Myocyte (in vitro differentiated cells): ENCODE results near the gene TMEM190. TPM values are rescaled to one million over a fixed set of nuclear protein-coding genes. Genes with fewer than 3 reads are reported as not detected.
"Not testable (repeated sequence)": the region's sequence is repeated elsewhere in the genome, so short reads cannot be mapped to it uniquely, and the experiment has no call there.

ENCODE experiments used
- DNase-seq: peaks from one replicate; pipeline ENCODE4 v3.0.0-alpha.2; 2012; ENCODE audit warnings: low read depth
- total RNA-seq: library from RNA; depleted of rRNA; stranded (reverse); fragments of >200 nt; gene quantifications from 2 replicates; pipeline ENCODE4 v1.2.3, GENCODE V29; 2014

TMEM190 gene
- total RNA-seq, 1 donor from 2014 or later, result not detected

DNA sequence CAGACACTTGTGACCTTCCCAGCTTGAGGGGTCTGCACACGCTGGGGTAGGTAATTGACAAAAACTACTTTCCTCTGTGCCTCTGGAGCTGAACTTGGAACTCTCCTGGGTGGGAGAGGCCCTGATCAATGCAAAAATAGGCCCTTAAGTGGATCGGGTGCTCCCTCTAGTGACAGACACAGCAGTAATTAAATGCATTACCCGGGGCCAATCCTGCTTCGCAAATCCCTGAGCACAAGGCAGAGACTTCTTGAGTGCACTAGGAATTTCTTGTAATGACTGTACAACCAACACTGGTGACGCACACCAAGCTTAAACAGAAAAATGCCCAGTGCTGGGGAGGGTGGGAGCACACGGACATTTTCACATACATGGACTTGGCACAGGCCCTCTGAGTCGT, 41.6 kb downstream of the TMEM190 start:
- DNase-seq, result peak; percentile 77

DNA sequence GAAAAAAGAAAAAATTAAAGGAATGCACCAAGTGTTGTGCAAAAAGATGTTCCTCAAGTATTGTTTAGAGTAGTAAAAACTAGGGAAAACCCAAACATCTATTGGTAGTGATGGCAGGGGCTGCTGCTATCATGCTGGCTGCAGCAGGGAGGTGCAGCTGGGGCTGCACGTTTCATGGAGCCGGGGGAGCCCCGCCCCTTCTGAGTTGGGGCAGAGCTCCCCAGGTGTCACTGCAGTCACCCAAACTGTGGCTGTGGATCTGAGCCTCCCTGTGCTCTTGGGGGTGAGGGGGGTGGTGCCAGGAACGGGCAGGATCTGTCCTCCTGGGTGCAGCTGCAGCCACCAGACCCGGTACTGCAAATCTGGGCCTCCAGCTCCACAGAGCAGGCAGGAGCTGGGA, 42.5 kb downstream of the TMEM190 start:
- no peak for DNase-seq

DNA sequence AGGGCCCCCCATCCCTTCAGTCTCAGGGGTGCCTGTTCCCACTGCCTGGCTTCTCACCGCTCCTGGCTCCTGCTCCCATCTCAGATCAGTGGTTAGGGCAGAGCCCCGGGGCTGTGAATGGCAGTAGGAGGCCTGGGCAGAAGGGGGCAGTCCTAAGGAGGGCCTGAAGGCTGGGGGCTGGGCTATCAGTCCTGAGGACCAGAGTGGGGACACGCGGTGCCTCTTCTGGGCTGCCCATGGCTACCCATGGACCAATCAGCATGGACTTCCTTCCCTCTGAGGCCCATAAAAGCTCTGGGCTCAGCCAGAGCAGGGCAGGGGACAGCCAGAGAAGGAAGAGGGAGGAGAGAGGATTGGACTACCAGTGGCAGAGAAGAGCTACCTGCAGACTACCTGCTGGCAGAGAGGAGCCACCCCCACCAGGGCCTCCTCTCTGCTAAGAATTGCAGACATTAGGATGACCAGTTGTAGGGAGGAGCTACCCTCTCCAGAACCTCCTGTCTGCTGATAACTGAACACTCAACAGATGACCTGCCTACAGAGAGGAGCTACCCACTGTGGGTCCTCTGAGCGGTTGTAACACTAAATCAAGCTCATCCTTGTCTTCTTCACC, 43.1 kb downstream of the TMEM190 start:
- no peak for DNase-seq

DNA sequence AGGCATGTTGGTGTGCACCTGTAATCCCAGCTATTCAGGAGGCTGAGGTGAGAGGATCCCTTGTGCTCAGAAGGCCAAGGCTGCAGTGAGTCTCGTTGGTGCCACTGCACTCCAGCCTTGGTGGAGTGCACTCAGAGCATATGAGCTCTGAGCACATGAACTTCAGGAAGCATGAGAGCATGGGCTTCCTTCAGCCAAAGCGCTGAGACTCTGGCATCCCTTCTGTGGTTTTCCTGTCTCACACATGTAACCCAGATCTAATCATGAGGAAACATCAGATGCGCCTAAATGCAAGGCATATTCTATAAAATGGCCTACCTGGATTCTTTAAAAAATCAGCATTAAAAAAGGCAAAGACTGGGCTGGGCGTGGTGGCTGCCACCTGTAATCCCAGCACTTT, 44.7 kb downstream of the TMEM190 start:
- not testable (repeated sequence) for DNase-seq

DNA sequence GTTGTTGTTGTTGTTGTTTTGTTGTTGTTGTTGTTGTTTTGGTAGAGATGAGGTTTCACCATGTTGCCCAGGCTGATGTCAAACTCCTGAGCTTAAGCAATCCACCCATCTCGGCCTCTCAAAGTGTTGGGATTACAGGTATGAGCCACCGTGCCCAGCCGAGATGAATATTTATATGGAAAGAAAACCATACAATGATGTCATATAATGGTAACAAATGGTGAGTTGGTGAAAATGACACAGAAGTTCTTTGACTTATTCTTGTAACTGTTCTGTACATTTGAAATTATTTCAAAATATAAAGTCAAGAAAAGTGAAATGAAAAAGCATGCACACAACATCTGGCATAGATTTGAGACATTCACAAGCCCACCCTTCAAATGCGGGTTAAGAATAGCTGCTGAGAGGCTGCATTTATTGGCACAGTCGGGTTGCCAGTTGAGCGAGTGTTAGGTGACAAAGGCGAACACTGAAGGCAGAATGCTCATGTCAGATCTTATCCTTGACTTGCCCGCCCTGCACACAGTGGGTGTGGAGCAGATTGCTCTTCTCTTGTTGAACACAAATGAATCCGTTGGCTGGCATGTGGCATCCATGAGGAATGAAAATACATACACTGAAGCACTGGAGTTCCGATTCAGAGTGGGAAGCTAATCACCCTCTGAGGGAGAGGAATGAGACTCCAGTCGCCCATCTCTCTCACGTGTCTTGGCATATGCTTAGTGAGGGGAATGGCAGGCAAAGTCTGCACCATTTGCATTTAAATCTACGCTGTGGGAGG, 46.8 kb downstream of the TMEM190 start:
- DNase-seq, result no peak

DNA sequence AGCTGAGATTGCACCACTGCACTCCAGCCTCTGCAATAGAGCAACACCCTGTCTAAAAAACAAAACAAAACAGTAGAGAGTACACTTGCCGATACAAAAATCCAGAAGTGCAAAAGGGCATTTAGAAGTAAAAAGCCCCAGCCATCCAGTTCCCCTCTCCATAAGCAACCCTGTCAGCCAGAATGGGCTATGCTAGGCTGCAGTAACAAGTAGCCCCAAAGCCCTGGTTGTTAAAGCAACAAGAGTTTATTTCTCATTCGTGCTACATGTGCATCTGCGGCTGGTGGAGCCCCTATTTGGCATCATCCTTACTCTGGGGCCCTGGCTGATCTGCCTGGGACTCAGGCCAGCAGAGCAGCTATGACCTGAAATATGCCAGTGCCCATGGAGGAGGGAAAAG, 47.9 kb downstream of the TMEM190 start:
- DNase-seq, result no peak

DNA sequence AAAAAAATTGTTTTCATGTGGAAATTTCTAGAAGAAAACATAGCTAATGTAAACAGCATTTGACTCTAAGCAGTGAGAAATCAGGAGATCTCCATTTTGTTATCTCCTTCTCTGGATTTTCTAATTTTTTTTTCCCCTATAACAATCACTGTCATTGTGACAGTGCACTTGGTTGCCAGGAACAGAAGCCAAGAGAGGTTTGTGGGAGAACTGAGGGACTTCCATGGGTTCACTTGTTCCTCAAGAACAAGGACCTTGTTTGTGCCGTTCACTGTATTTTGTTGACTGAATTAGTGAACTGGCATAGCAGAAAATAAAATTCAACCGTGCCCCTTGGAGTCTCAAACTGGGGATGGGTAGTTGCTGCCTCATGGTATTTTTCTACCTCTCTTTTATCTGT, 49.4 kb downstream of the TMEM190 start:
- DNase-seq, result no peak

Other genes starting within 250 kb of the TMEM190 start
- gene TNNT1, start 227.6 kb upstream of the TMEM190 start, total RNA-seq, result 4,534 and 4,610 TPM in 2 replicates
- 1.5 and 1.7 TPM in 2 replicates for gene TNNI3, start 219.1 kb upstream of the TMEM190 start, total RNA-seq
- 0.94 and 1.4 TPM in 2 replicates for gene DNAAF3, start 210.2 kb upstream of the TMEM190 start, total RNA-seq
- 1.4 TPM in 1 of 2 replicates, not detected in the other for gene SYT5, start 196.5 kb upstream of the TMEM190 start, total RNA-seq
- 0.05 and 0.31 TPM in 2 replicates for gene PTPRH, start 167.3 kb upstream of the TMEM190 start, total RNA-seq
- 0.73 and 0.83 TPM in 2 replicates for gene TMEM86B, start 148.1 kb upstream of the TMEM190 start, total RNA-seq
- gene PPP6R1, start 117.8 kb upstream of the TMEM190 start, total RNA-seq, result 64.6 and 68.0 TPM in 2 replicates
- 37.1 and 39.3 TPM in 2 replicates for gene HSPBP1, start 96.7 kb upstream of the TMEM190 start, total RNA-seq
- 5.5 and 12.2 TPM in 2 replicates for gene BRSK1, start 92.8 kb upstream of the TMEM190 start, total RNA-seq
- not detected in 2 replicates for gene TMEM150B, start 51.5 kb upstream of the TMEM190 start, total RNA-seq
- gene KMT5C, start 37.0 kb upstream of the TMEM190 start, total RNA-seq, result 17.3 and 28.9 TPM in 2 replicates
- gene COX6B2, start 22.1 kb upstream of the TMEM190 start, total RNA-seq, result 0.24 TPM in 1 of 2 replicates, not detected in the other
- not detected in 2 replicates for gene GARIN5B, start 13.6 kb upstream of the TMEM190 start, total RNA-seq
- 0.19 and 0.83 TPM in 2 replicates for gene IL11, start 6.4 kb upstream of the TMEM190 start, total RNA-seq
- not detected in 2 replicates for gene TMEM238, start 7.5 kb downstream of the TMEM190 start, total RNA-seq
- gene RPL28, start 9.1 kb downstream of the TMEM190 start, total RNA-seq, result 321 and 447 TPM in 2 replicates
- 39.8 and 54.9 TPM in 2 replicates for gene UBE2S, start 31.0 kb downstream of the TMEM190 start, total RNA-seq
- not detected in 2 replicates for gene SHISA7, start 66.5 kb downstream of the TMEM190 start, total RNA-seq
- 152 and 196 TPM in 2 replicates for gene ISOC2, start 84.8 kb downstream of the TMEM190 start, total RNA-seq
- not detected in 2 replicates for gene C19orf85, start 87.9 kb downstream of the TMEM190 start, total RNA-seq
- 7.1 and 12.3 TPM in 2 replicates for gene ZNF628, start 99.8 kb downstream of the TMEM190 start, total RNA-seq
- gene NAT14, start 108.4 kb downstream of the TMEM190 start, total RNA-seq, result 24.7 and 26.4 TPM in 2 replicates
- gene SSC5D, start 111.6 kb downstream of the TMEM190 start, total RNA-seq, result 1.2 and 2.1 TPM in 2 replicates
- gene SBK2, start 160.3 kb downstream of the TMEM190 start, total RNA-seq, result 39.9 and 84.5 TPM in 2 replicates
- gene SBK3, start 168.7 kb downstream of the TMEM190 start, total RNA-seq, result 1.4 and 5.1 TPM in 2 replicates
- gene ZNF579, start 204.0 kb downstream of the TMEM190 start, total RNA-seq, result 13.1 and 13.3 TPM in 2 replicates
- 5.3 and 9.1 TPM in 2 replicates for gene FIZ1, start 222.7 kb downstream of the TMEM190 start, total RNA-seq
- gene ZNF524, start 223.5 kb downstream of the TMEM190 start, total RNA-seq, result 21.9 and 29.8 TPM in 2 replicates
- gene ZNF865, start 228.8 kb downstream of the TMEM190 start, total RNA-seq, result 2.9 and 3.5 TPM in 2 replicates
- 8.7 and 9.3 TPM in 2 replicates for gene ZNF784, start 247.7 kb downstream of the TMEM190 start, total RNA-seq